Endothelial cell of umbilical vein (primary cell): Measurements from ENCODE around the gene ST6GALNAC2. TPM values are rescaled to one million over a fixed set of nuclear protein-coding genes. Genes with fewer than 3 reads are reported as not detected.

Experiments
- BruUV-seq: library from RNA; stranded (reverse); fragments of 400-500 nt; replicated peaks from 2 replicates; lab custom pipeline; 2021; lab: Mats Ljungman, UMichigan
- CTCF ChIA-PET: fragments of 300-600, 350-600 bp; sonication (Branson Sonifier 250); formaldehyde crosslinking; loops from one replicate; lab custom pipeline; 2021; ENCODE audit warnings: antibody characterized with exemption, inconsistent platforms; lab: Charles Lee
- POLR2A ChIA-PET: fragments of 300-600, 350-600 bp; sonication (Branson Sonifier 250); formaldehyde crosslinking; loops from one replicate; lab custom pipeline; 2021; ENCODE audit warnings: antibody characterized with exemption, inconsistent platforms; lab: Charles Lee
- DNase-seq: peaks from one replicate; pipeline ENCODE4 v3.0.0-alpha.2; 2011; ENCODE audit warnings: low read depth, low spot score
- FAIRE-seq: peaks from 2 replicates; lab custom pipeline; 2011; peaks lifted over from hg19 to GRCh38; lab: Jason Lieb, UNC
- H2AFZ ChIP-seq: 2 replicates; pipeline ENCODE4 v1.6.0; 2012; ENCODE audit warnings: low read depth, low read length, control low read depth, inconsistent platforms
- H3K27ac ChIP-seq: 2 replicates; pipeline ENCODE4 v1.5.1; 2011; ENCODE audit warnings: low read depth, mild to moderate bottlenecking, control low read depth, low read length, moderate library complexity; ENCODE audit not compliant: insufficient read depth
- H3K27me3 ChIP-seq, 2 experiments: 2 replicates each; pipeline versions ENCODE4 v1.6.0 to v1.6.1; 2011; ENCODE audit warnings: low read length in 2 of 2, mixed read lengths in 1 of 2; ENCODE audit not compliant: control insufficient read depth in 2 of 2, insufficient read depth in 2 of 2
- H3K36me3 ChIP-seq, 2 experiments: 2 replicates in 1 of 2; 3 replicates in 1 of 2; pipeline ENCODE4 v1.5.1; 2011; ENCODE audit warnings: low read length in 2 of 2, mild to moderate bottlenecking in 1 of 2, moderate library complexity in 1 of 2; ENCODE audit not compliant: control insufficient read depth in 2 of 2, insufficient read depth in 2 of 2; ENCODE audit errors: extremely low read depth in 1 of 2
- H3K4me1 ChIP-seq: 3 replicates; pipeline ENCODE4 v1.5.1; 2011; ENCODE audit warnings: mild to moderate bottlenecking, low read length; ENCODE audit not compliant: control insufficient read depth, insufficient read depth; ENCODE audit errors: extremely low read depth
- H3K4me2 ChIP-seq: 2 replicates; pipeline ENCODE4 v1.6.1; 2011; ENCODE audit warnings: low read length, control low read depth, mixed read lengths; ENCODE audit not compliant: insufficient read depth
- H3K4me3 ChIP-seq, 3 experiments: fragments of 200-600 bp in 1 of 3; sonication (generic), shearing (Covaris generic) in 1 of 3; replicated peaks in 1 of 3; 2 replicates each; pipeline ENCODE4 v1.5.1; 2011 to 2016; ENCODE audit warnings: control low read depth in 3 of 3, low read length in 3 of 3, mild to moderate bottlenecking in 2 of 3, inconsistent platforms in 1 of 3, low read depth in 1 of 3, moderate library complexity in 1 of 3; ENCODE audit not compliant: insufficient read depth in 1 of 3
- H3K79me2 ChIP-seq: 2 replicates; pipeline ENCODE4 v1.6.0; 2012; ENCODE audit warnings: low read length, inconsistent platforms; ENCODE audit not compliant: control insufficient read depth, insufficient read depth
- H3K9ac ChIP-seq: replicated peaks from 2 replicates; pipeline ENCODE3; 2011; ENCODE audit warnings: low read length, control low read depth; ENCODE audit not compliant: insufficient read depth; ENCODE audit errors: extremely low read depth
- H3K9me1 ChIP-seq: replicated peaks from 3 replicates; pipeline ENCODE4 v1.6.0; 2011; ENCODE audit warnings: mild to moderate bottlenecking, low read length; ENCODE audit not compliant: control insufficient read depth, insufficient read depth; ENCODE audit errors: extremely low read depth
- H3K9me3 ChIP-seq: replicated peaks from 2 replicates; pipeline ENCODE4 v1.5.1; 2012; ENCODE audit warnings: low read length, inconsistent platforms; ENCODE audit not compliant: control insufficient read depth, insufficient read depth
- H4K20me1 ChIP-seq: replicated peaks from 2 replicates; pipeline ENCODE3; 2011; ENCODE audit warnings: mild to moderate bottlenecking, low read length; ENCODE audit not compliant: control insufficient read depth, insufficient read depth; ENCODE audit errors: extremely low read depth
- CTCF ChIP-seq, 2 donors: IDR thresholded peaks; 1 replicate in 1 of 2; 2 replicates in 1 of 2; pipeline ENCODE4 v1.5.1; 2011; ENCODE audit warnings: low read length in 2 of 2, mild to moderate bottlenecking in 2 of 2, moderate library complexity in 2 of 2, control low read depth in 1 of 2, inconsistent platforms in 1 of 2, low read depth in 1 of 2; ENCODE audit not compliant: insufficient read depth in 1 of 2; ENCODE audit errors: extremely low read depth in 1 of 2
- EZH2 ChIP-seq: IDR thresholded peaks from 2 replicates; pipeline ENCODE4 v1.6.1; 2012; ENCODE audit warnings: borderline replicate concordance, low read depth, mild to moderate bottlenecking, moderate library complexity, low read length, inconsistent platforms; ENCODE audit not compliant: severe bottlenecking
- FOS ChIP-seq: IDR thresholded peaks from 2 replicates; pipeline ENCODE4 v1.6.1; 2011; ENCODE audit warnings: mild to moderate bottlenecking, low read length, moderate library complexity, borderline replicate concordance; ENCODE audit not compliant: insufficient read depth
- GATA2 ChIP-seq: IDR thresholded peaks from 2 replicates; pipeline ENCODE4 v1.7.0; 2011; ENCODE audit warnings: low read depth, mild to moderate bottlenecking, moderate library complexity, mixed read lengths, low read length; ENCODE audit not compliant: insufficient read length, insufficient read depth
- JUN ChIP-seq: IDR thresholded peaks from 2 replicates; pipeline ENCODE4 v1.6.1; 2011; ENCODE audit warnings: borderline replicate concordance, low read depth; ENCODE audit not compliant: insufficient read length, insufficient read depth
- MYC ChIP-seq: IDR thresholded peaks from one replicate; pipeline ENCODE4 v1.6.1; 2011; ENCODE audit warnings: mild to moderate bottlenecking, low read depth, low read length
- POLR2A ChIP-seq: IDR thresholded peaks from 2 replicates; pipeline ENCODE4 v1.6.1; 2012; ENCODE audit warnings: low read depth, mild to moderate bottlenecking, control low read depth, low read length
- POLR2AphosphoS5 ChIP-seq: IDR thresholded peaks from 2 replicates; pipeline ENCODE4 v1.6.1; 2012; ENCODE audit warnings: low read depth, mild to moderate bottlenecking, control low read depth, low read length, moderate library complexity; ENCODE audit not compliant: insufficient read depth
- dilution Hi-C: fragments of 300-500 bp; cut with MboI; formaldehyde crosslinking; loops from one replicate; pipeline ENCODE4 v1.15.0; 2019; ENCODE audit warnings: low sequenced_read_pairs; ENCODE audit not compliant: extremely low pct_ligation_motif_present
- intact Hi-C: fragments of 100-400 bp; cut with micrococcal nuclease; formaldehyde crosslinking; loops from one replicate; pipeline ENCODE4 v1.10.0; 2022
- polyA plus RNA-seq, 4 experiments: library from polyadenylated mRNA; depleted of rRNA in 3 of 4; stranded (reverse) in 3 of 4; unstranded in 1 of 4; fragments of >200 nt; gene quantifications; 2 replicates each; pipeline versions ENCODE4 v1.2.1 to v1.2.3, GENCODE V29; 2011 to 2012; ENCODE audit warnings: missing spikeins in 1 of 4
- total RNA-seq: library from RNA; stranded (reverse); gene quantifications from 2 replicates; pipeline ENCODE4 v1.2.3, GENCODE V29; 2021
- TF ChIP-seq, protein P1 (sequence below): IDR thresholded peaks from 2 replicates; pipeline ENCODE4 v1.6.1; 2011; ENCODE audit not compliant: insufficient read depth, insufficient read length

Gene ST6GALNAC2
- total and polyA plus RNA-seq, 2 donors (not counting 3 experiments of a cell fraction or from before 2014, with no cell fraction given), result 0.59 to 1.7 TPM

- dilution Hi-C loops, result no loop called here
- no peaks in the 10 kb centered on the region for H3K79me2 ChIP-seq
- no peaks in the 10 kb centered on the region for H3K9me1 ChIP-seq
- H3K4me3 ChIP-seq, result no peak overlapping the region
- peaks cover 10% of the 10 kb centered on the region for H3K4me1 ChIP-seq
- FAIRE-seq (no peak), DNase-seq (no peak)
- BruUV-seq, result no TSS peak
- intact Hi-C loops, result no loop called here
- no peaks in the 10 kb centered on the region for H4K20me1 ChIP-seq
- no peak for TF ChIP-seq EZH2
- no peak for TF ChIP-seq FOS
- TF ChIP-seq POLR2AphosphoS5, result no peak
- no peak for TF ChIP-seq POLR2A
- TF ChIP-seq MYC, result no peak
- no peak for TF ChIP-seq GATA2
- TF ChIP-seq, protein P1, sequence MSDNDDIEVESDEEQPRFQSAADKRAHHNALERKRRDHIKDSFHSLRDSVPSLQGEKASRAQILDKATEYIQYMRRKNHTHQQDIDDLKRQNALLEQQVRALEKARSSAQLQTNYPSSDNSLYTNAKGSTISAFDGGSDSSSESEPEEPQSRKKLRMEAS, result no peak
- TF ChIP-seq CTCF (IDR thresholded peaks at IDR 0.05; ENCODE audit: extremely low read depth in 1 of 2, insufficient read depth in 1 of 2, low read depth in 1 of 2, low read length in 2 of 2), result no peak
- no peak for TF ChIP-seq JUN
- H3K4me2 ChIP-seq, result no peak overlapping the region
- H3K9me3 ChIP-seq, result no peaks in the 10 kb centered on the region
- no peak overlapping the region for H2AFZ ChIP-seq
- no peak overlapping the region for H3K9ac ChIP-seq
- H3K27ac ChIP-seq, result no peak overlapping the region
- H3K36me3 ChIP-seq, result no peaks in the 10 kb centered on the region
- peaks cover 8 to 10% of the 10 kb centered on the region in 2 experiments for H3K27me3 ChIP-seq
- POLR2A ChIA-PET, result no interaction called here
- CTCF ChIA-PET, result interaction anchor here (1.0 to 5.6 kb wide), 4 partner anchors 14 to 75 kb away, joined by 3 to 106 read pairs (median 32); no protein-coding TSS in a partner anchor
Observed at GRCh38 chr17:76542984-76543383, 42.7 kb downstream of the ST6GALNAC2 start.
